RWPE2 (cell line): ENCODE measurements around the gene DCP1B.

Experiments
- ATAC-seq: fragments of 200-7000 bp; cut with Tn5 transposase; 3 replicates; pipeline ENCODE4 v1.9.1; 2021; ENCODE audit warnings: low read depth
- DNase-seq: peaks from one replicate; pipeline ENCODE4 v3.0.0-alpha.2; 2020; ENCODE audit warnings: low spot score
- H3K27ac ChIP-seq: fragments of 450-650 bp; 2 replicates; pipeline ENCODE4 v1.5.1; 2017; ENCODE audit warnings: mild to moderate bottlenecking; ENCODE audit not compliant: poor library complexity, severe bottlenecking
- H3K27me3 ChIP-seq: fragments of 250-450 bp; sonication (Bioruptor Pico); 2 replicates; pipeline ENCODE4 v1.5.1; 2021; ENCODE audit warnings: mild to moderate bottlenecking, moderate library complexity; ENCODE audit not compliant: insufficient read depth, poor library complexity, severe bottlenecking
- H3K36me3 ChIP-seq: fragments of 250-450 bp; sonication (Bioruptor Pico); 2 replicates; pipeline ENCODE4 v1.5.1; 2020; ENCODE audit warnings: low read depth, mild to moderate bottlenecking, moderate library complexity
- H3K4me1 ChIP-seq: fragments of 250-450 bp; sonication (Bioruptor Pico); 2 replicates; pipeline ENCODE4 v1.5.1; 2021; ENCODE audit warnings: mild to moderate bottlenecking, moderate library complexity; ENCODE audit not compliant: insufficient read depth, poor library complexity, severe bottlenecking
- H3K4me3 ChIP-seq: fragments of 250-450 bp; sonication (Bioruptor Pico); 2 replicates; pipeline ENCODE4 v1.5.1; 2021; ENCODE audit warnings: mild to moderate bottlenecking, moderate library complexity; ENCODE audit not compliant: severe bottlenecking
- H3K9me3 ChIP-seq: fragments of 250-450 bp; sonication (Bioruptor Pico); 2 replicates; pipeline ENCODE4 v1.5.1; 2021; ENCODE audit warnings: mild to moderate bottlenecking, moderate library complexity; ENCODE audit not compliant: severe bottlenecking
- CTCF ChIP-seq: fragments of 450-650 bp; IDR thresholded peaks from one replicate; pipeline ENCODE4 v1.5.1; 2017; ENCODE audit warnings: mild to moderate bottlenecking, moderate library complexity; ENCODE audit not compliant: poor library complexity, severe bottlenecking

Gene DCP1B

GRCh38 chr12:1939801-1940607 is 64.3 kb downstream of the DCP1B start:
- Histone ChIP-seq H3K9me3 (no peaks in the 10 kb centered on the region), H3K4me1 (no peaks in the 10 kb centered on the region), H3K27ac (no peak overlapping the region), H3K36me3 (peaks cover 3% of the 10 kb centered on the region), H3K27me3 (no peaks in the 10 kb centered on the region), H3K4me3 (no peak overlapping the region)
- ATAC-seq (peak; percentile 86), DNase-seq (no peak)
- peak; percentile 95 for TF ChIP-seq CTCF

DNA sequence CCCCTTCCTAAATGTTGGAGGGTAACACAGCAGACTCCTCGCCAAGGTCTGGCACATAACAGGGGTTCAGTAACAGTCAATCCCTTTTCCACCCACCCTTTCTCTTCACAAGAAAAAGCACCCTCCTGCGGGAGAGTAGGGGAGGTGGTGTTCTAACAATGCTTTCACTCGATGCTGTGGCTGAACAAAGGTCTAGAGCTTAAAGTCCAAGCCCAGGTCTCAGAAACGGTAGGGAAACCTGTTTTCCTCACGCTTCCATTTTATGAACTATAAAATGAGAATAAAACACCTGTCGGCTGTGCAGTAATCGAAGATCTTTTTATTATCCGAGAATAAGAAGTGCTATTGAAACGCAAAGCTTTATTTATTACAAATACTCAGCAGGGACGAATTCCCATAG is 64.9 kb downstream of the DCP1B start:
- no peak for TF ChIP-seq CTCF
- no peaks in the 10 kb centered on the region for H3K27me3 ChIP-seq
- H3K4me1 ChIP-seq, result no peaks in the 10 kb centered on the region
- ATAC-seq (no peak), DNase-seq (no peak)
- no peak overlapping the region for H3K4me3 ChIP-seq
- no peak overlapping the region for H3K27ac ChIP-seq
- no peaks in the 10 kb centered on the region for H3K36me3 ChIP-seq
- no peaks in the 10 kb centered on the region for H3K9me3 ChIP-seq

GRCh38 chr12:1937481-1938224 is 66.6 kb downstream of the DCP1B start:
- H3K4me3 ChIP-seq, result no peak overlapping the region
- no peak overlapping the region for H3K27ac ChIP-seq
- DNase-seq (no peak), ATAC-seq (no peak)
- no peaks in the 10 kb centered on the region for H3K4me1 ChIP-seq
- no peak for TF ChIP-seq CTCF
- no peaks in the 10 kb centered on the region for H3K36me3 ChIP-seq
- no peaks in the 10 kb centered on the region for H3K27me3 ChIP-seq
- no peaks in the 10 kb centered on the region for H3K9me3 ChIP-seq

GRCh38 chr12:1936406-1937320 is 67.6 kb downstream of the DCP1B start:
- TF ChIP-seq CTCF, result no peak
- Histone ChIP-seq H3K27ac (no peak overlapping the region), H3K4me1 (no peaks in the 10 kb centered on the region), H3K27me3 (no peaks in the 10 kb centered on the region), H3K4me3 (no peak overlapping the region), H3K36me3 (no peaks in the 10 kb centered on the region), H3K9me3 (no peaks in the 10 kb centered on the region)
- DNase-seq (no peak), ATAC-seq (peak; percentile 71)
